GM04504 (cell line): ENCODE data around the gene CACNA1S.
A peak's percentile ranks its signal among the peaks of the same experiment; 100 is the strongest.

Experiments used
- DNase-seq: peaks from one replicate; pipeline ENCODE4 v3.0.0-alpha.2; 2012; ENCODE audit warnings: low read depth

The CACNA1S gene

GRCh38 chr1:201093962-201094361 lies 18.3 kb downstream of the CACNA1S start:
- DNase-seq: no peak

GRCh38 chr1:201093561-201093960 lies 18.7 kb downstream of the CACNA1S start:
- no peak for DNase-seq

- no peak for DNase-seq
These were observed 19.5 kb downstream of the CACNA1S start for GRCh38 chr1:201092738-201093137.

- DNase-seq: no peak
These were observed 21.0 kb downstream of the CACNA1S start for GRCh38 chr1:201091256-201091655.

GRCh38 chr1:201090541-201090940 lies 21.7 kb downstream of the CACNA1S start:
- DNase-seq: no peak

GRCh38 chr1:201089596-201089995 lies 22.6 kb downstream of the CACNA1S start:
- DNase-seq: no peak

GRCh38 chr1:201088901-201089525 lies 23.2 kb downstream of the CACNA1S start:
- DNase-seq: no peak

GRCh38 chr1:201088395-201088794 lies 23.8 kb downstream of the CACNA1S start:
- DNase-seq: no peak

- DNase-seq: peak; percentile 28
These were observed 26.1 kb downstream of the CACNA1S start for GRCh38 chr1:201085902-201086735.

- no peak for DNase-seq
These were observed 27.9 kb downstream of the CACNA1S start for GRCh38 chr1:201084295-201084694.

- no peak for DNase-seq
These were observed 28.5 kb downstream of the CACNA1S start for GRCh38 chr1:201083741-201084140.

- DNase-seq: no peak
These were observed 32.1 kb downstream of the CACNA1S start for GRCh38 chr1:201080135-201080534.

- DNase-seq: no peak
These were observed 34.5 kb downstream of the CACNA1S start for GRCh38 chr1:201077736-201078135.

- no peak for DNase-seq
These were observed 35.1 kb downstream of the CACNA1S start for GRCh38 chr1:201077116-201077515.

GRCh38 chr1:201076092-201076491 lies 36.1 kb downstream of the CACNA1S start:
- no peak for DNase-seq

GRCh38 chr1:201074018-201074417 lies 38.2 kb downstream of the CACNA1S start:
- DNase-seq: no peak

- DNase-seq: no peak
These were observed 39.3 kb downstream of the CACNA1S start for GRCh38 chr1:201072922-201073321.

- DNase-seq: no peak
These were observed 40.1 kb downstream of the CACNA1S start for GRCh38 chr1:201072149-201072548.

GRCh38 chr1:201069636-201070035 lies 42.6 kb downstream of the CACNA1S start:
- DNase-seq: no peak

- no peak for DNase-seq
These were observed 43.2 kb downstream of the CACNA1S start for GRCh38 chr1:201068976-201069375.

- DNase-seq: no peak
These were observed 45.2 kb downstream of the CACNA1S start for GRCh38 chr1:201066986-201067385.

- no peak for DNase-seq
These were observed 46.5 kb downstream of the CACNA1S start for GRCh38 chr1:201065686-201066085.

- DNase-seq: no peak
These were observed 47.4 kb downstream of the CACNA1S start for GRCh38 chr1:201064806-201065205.

GRCh38 chr1:201063145-201063544 lies 49.1 kb downstream of the CACNA1S start:
- DNase-seq: no peak
